Testis (tissue), 3 donors: ENCODE data around the gene GBX1. TPM values are rescaled to one million over a fixed set of nuclear protein-coding genes. Genes with fewer than 3 reads are reported as not detected.

Experiments used
- DNase-seq: peaks from one replicate; pipeline ENCODE4 v3.0.0-alpha.2; 2019
- H3K27ac ChIP-seq, 2 donors: fragments of 200-600 bp; sonication (generic); one replicate each; pipeline ENCODE4 v1.5.1; 2019
- H3K27me3 ChIP-seq: fragments of 200-600 bp; sonication (generic); one replicate; pipeline ENCODE4 v1.5.1; 2019
- H3K36me3 ChIP-seq: fragments of 200-600 bp; sonication (generic); one replicate; pipeline ENCODE4 v1.5.1; 2017; ENCODE audit warnings: low read depth; ENCODE audit errors: missing control alignments
- H3K4me1 ChIP-seq: fragments of 200-600 bp; sonication (generic); one replicate; pipeline ENCODE4 v1.5.1; 2019
- H3K4me3 ChIP-seq, 2 donors: fragments of 200-600 bp; sonication (generic); one replicate each; pipeline ENCODE4 v1.5.1; 2017 to 2019
- H3K9me3 ChIP-seq: fragments of 200-600 bp; sonication (generic); one replicate; pipeline ENCODE4 v1.5.1; 2017
- POLR2A ChIP-seq: fragments of 450-650 bp; IDR thresholded peaks from one replicate; pipeline ENCODE4 v1.6.1; 2017; ENCODE audit warnings: antibody characterized with exemption, mild to moderate bottlenecking, moderate library complexity
- WGBS, 2 donors: methylation state at CpG; one replicate each; pipeline ENCODE4 v1.1.5; 2018; 5-methylcytosine and 5-hydroxymethylcytosine counted together
- intact Hi-C: fragments of 100-400 bp; cut with DNase I; formaldehyde crosslinking; loops from one replicate; pipeline ENCODE4 v1.15.1; 2023; ENCODE audit warnings: low total_unique reads
- polyA plus RNA-seq: library from polyadenylated mRNA; stranded (reverse); fragments of 350-450 nt; fragmentation: Illumina TruSeq; extraction: RNeasy Lipid Tissue Mini Kit (QIAGEN cat#74804); gene quantifications from one replicate; pipeline ENCODE4 v1.2.3, GENCODE V29; 2014; ENCODE audit warnings: low read depth, low replicate concordance; ENCODE audit not compliant: insufficient read depth
- total RNA-seq, 2 donors: library from RNA; depleted of rRNA; stranded (reverse); fragments of >200 nt; gene quantifications; one replicate each; pipeline ENCODE4 v1.2.3, GENCODE V29; 2016
- TF ChIP-seq, protein P1 (sequence below), 3 experiments: fragments of 450-650 bp in 2 of 3; fragments of 200-600 bp in 1 of 3; sonication (generic) in 1 of 3; IDR thresholded peaks; one replicate each; pipeline ENCODE4 v1.5.1; 2016 to 2019; ENCODE audit warnings: antibody characterized with exemption in 3 of 3, mild to moderate bottlenecking in 2 of 3, moderate library complexity in 1 of 3

The GBX1 gene
- total and polyA plus RNA-seq, 3 donors from 2014 or later = 2.9 to 15.6 (median 7.2) TPM

DNA sequence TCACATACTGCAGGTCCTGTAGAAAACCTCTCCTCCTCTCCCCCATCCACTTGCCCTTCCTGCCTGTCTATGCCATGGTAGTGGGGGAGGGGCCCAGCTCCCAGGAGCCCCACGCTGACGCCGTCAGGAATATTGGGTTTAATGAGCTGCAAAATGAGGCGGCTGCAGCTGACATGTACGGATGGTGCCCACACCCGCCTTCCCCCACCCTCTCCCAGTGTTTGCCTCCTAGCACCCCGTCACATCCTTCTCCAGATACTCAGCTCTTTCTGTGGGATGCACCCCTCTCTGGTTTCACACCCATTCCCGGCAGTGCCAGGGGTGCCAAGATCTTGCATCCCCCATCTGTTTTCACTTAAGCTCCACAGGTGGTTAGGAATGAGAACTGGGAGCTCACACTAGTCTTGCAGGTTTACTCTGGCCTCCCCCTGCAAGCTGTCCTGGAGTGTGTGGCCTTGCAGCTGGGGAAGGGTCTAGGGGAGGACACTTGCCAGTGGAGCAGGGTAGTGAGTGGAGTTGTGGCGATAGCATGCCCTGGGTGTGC lies 26.1 kb downstream of the GBX1 start:
- H3K4me3 ChIP-seq = no peak overlapping the region
- H3K4me1 ChIP-seq = peaks cover 18% of the 10 kb centered on the region
- TF ChIP-seq, protein P1, sequence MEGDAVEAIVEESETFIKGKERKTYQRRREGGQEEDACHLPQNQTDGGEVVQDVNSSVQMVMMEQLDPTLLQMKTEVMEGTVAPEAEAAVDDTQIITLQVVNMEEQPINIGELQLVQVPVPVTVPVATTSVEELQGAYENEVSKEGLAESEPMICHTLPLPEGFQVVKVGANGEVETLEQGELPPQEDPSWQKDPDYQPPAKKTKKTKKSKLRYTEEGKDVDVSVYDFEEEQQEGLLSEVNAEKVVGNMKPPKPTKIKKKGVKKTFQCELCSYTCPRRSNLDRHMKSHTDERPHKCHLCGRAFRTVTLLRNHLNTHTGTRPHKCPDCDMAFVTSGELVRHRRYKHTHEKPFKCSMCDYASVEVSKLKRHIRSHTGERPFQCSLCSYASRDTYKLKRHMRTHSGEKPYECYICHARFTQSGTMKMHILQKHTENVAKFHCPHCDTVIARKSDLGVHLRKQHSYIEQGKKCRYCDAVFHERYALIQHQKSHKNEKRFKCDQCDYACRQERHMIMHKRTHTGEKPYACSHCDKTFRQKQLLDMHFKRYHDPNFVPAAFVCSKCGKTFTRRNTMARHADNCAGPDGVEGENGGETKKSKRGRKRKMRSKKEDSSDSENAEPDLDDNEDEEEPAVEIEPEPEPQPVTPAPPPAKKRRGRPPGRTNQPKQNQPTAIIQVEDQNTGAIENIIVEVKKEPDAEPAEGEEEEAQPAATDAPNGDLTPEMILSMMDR (IDR thresholded peaks at IDR 0.05) = no peak
- TF ChIP-seq POLR2A = no peak
- intact Hi-C loops = no loop called here
- H3K36me3 ChIP-seq = no peaks in the 10 kb centered on the region
- DNase-seq = peak; percentile 9
- no peaks in the 10 kb centered on the region for H3K9me3 ChIP-seq
- H3K27ac ChIP-seq = no peak overlapping the region
- no peaks in the 10 kb centered on the region for H3K27me3 ChIP-seq
- 79 to 86% methylated on average over 9 of the region's 9 CpGs for WGBS, 2 donors

DNA sequence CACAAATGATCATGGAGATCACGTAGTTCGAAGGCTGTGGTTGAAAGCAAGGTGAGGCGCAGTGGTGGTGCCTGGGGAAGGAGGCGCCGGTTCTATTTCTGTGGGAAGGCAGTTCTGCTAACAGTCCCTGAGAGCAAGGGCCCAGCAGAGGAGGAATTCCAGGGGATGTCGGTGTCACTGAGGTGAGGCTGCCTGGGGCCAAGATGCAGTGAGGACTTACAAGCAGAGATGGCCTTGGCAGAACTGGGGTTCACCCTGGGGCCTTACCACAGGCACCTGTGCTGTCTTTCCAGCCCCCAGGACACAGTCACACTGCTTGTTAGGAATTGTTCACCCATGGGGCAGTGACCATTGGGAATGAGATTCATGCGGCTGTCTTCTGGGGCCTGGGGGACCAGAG lies 26.7 kb downstream of the GBX1 start:
- Histone ChIP-seq H3K9me3 (no peaks in the 10 kb centered on the region), H3K4me3 (no peak overlapping the region), H3K4me1 (peaks cover 18% of the 10 kb centered on the region), H3K36me3 (no peaks in the 10 kb centered on the region), H3K27ac (no peak overlapping the region), H3K27me3 (no peaks in the 10 kb centered on the region)
- WGBS, 2 donors = 91 to 95% methylated on average over 7 of the region's 7 CpGs
- intact Hi-C loops = no loop called here
- DNase-seq = peak; percentile 12
- TF ChIP-seq, protein P1 (IDR thresholded peaks at IDR 0.05) = no peak
- TF ChIP-seq POLR2A = no peak

DNA sequence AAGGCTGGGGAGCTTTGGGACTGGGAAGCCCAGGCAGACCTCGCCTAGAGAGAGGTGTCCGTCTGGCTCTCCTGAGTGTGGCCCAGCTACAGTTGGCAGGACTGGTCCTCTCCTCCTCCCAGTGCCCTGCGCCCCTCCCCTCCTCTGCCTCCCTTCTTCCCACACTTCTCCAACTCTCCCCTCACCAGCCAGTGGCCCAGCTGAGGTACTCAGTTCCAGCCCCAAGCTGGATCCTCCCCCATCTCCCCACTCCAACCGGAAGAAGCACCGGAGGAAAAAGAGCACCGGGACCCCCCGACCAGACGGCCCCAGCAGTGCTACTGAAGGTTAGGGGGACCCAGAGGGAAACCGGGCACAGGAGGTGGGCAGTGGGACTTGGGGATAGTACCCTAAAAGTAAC lies 27.7 kb downstream of the GBX1 start:
- no peak overlapping the region for H3K27ac ChIP-seq
- H3K27me3 ChIP-seq = no peaks in the 10 kb centered on the region
- WGBS, 2 donors = 87 to 92% methylated on average over 9 of the region's 9 CpGs
- DNase-seq = peak; percentile 12
- intact Hi-C loops = no loop called here
- no peaks in the 10 kb centered on the region for H3K9me3 ChIP-seq
- H3K36me3 ChIP-seq = no peaks in the 10 kb centered on the region
- H3K4me1 ChIP-seq = peaks cover 18% of the 10 kb centered on the region
- TF ChIP-seq, protein P1 (IDR thresholded peaks at IDR 0.05) = no peak
- no peak for TF ChIP-seq POLR2A
- no peak overlapping the region for H3K4me3 ChIP-seq

DNA sequence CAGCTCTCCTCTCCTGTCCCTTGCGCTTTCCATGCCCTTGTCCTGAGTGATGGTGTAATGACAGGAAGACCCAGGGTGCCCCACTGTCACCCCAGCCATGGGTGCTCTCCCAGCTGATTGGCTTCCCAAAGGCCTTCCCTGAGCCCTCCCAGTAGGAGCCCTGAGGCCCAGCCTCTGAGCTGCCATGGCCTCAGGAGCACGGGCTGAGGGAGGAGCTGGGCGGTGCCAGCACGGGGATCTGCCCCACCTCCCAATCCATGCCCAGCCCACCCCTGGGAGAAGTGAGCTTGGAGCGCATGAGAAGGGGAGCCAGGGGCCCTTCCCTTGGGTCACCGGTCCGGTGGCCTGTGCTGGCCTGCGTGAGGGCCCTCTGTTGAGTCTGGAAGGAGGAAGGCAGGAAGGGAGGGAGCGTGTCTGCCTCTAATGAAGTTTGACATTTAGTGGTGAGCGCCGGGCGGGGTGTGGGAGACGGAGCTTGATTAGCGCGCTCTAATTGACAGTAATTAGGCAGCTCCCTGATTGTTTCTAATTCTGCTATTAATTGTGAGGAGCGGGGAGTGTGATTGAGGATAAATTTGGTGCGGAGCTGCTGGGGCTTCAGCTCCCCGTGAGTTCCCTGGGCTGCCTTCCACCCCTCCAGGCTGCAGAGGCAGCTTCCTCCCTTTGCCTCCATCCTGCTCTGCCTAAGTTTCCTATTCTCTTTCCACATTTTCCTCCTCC lies 28.3 kb downstream of the GBX1 start:
- 89 to 95% methylated on average over 14 to 18 of the region's 18 CpGs for WGBS, 2 donors
- intact Hi-C loops = no loop called here

More for the DNA sequence above, 28.3 kb downstream of the GBX1 start:
- no peaks in the 10 kb centered on the region for H3K27me3 ChIP-seq
- peaks cover 18% of the 10 kb centered on the region for H3K4me1 ChIP-seq
- H3K36me3 ChIP-seq = no peaks in the 10 kb centered on the region
- TF ChIP-seq, protein P1 (IDR thresholded peaks at IDR 0.05) = no peak
- TF ChIP-seq POLR2A = no peak
- peak; percentile 10 for DNase-seq
- no peak overlapping the region for H3K4me3 ChIP-seq
- H3K27ac ChIP-seq = no peak overlapping the region
- H3K9me3 ChIP-seq = no peaks in the 10 kb centered on the region
